HT-29 (cell line): Measurements from ENCODE around the gene TMEM174. TPM values are rescaled to one million over a fixed set of nuclear protein-coding genes. Genes with fewer than 3 reads are reported as not detected.

ENCODE experiments used
- DNase-seq: peaks from one replicate; pipeline ENCODE4 v3.0.0-alpha.2; 2015; ENCODE audit warnings: low spot score
- total RNA-seq: library from RNA; depleted of rRNA; stranded (reverse); fragments of >200 nt; shearing (Covaris generic); gene quantifications from 2 replicates; pipeline ENCODE4 v1.2.3, GENCODE V29; 2014

TMEM174 gene
- total RNA-seq, 1 experiment from 2014 or later, result not detected

GRCh38 chr5:73153513-73153912 lies 19.5 kb upstream of the TMEM174 start:
- no peak for DNase-seq

- DNase-seq, result no peak
These were observed 18.6 kb upstream of the TMEM174 start for GRCh38 chr5:73154208-73155006.

GRCh38 chr5:73155271-73156222 lies 17.4 kb upstream of the TMEM174 start:
- DNase-seq, result no peak

GRCh38 chr5:73157414-73158303 lies 15.3 kb upstream of the TMEM174 start:
- no peak for DNase-seq

- DNase-seq, result no peak
These were observed 14.7 kb upstream of the TMEM174 start for GRCh38 chr5:73158313-73158712.

GRCh38 chr5:73160239-73160671 lies 12.7 kb upstream of the TMEM174 start:
- DNase-seq, result no peak

GRCh38 chr5:73170522-73170921 lies 2.5 kb upstream of the TMEM174 start:
- DNase-seq, result peak; percentile 43

GRCh38 chr5:73171495-73171894 lies 1.5 kb upstream of the TMEM174 start:
- DNase-seq, result no peak

- DNase-seq, result no peak
These were observed 1.3 kb downstream of the TMEM174 start for GRCh38 chr5:73174100-73174815.

- no peak for DNase-seq
These were observed 3.3 kb downstream of the TMEM174 start for GRCh38 chr5:73176250-73176649.

- no peak for DNase-seq
These were observed 5.3 kb downstream of the TMEM174 start for GRCh38 chr5:73178265-73178664.

GRCh38 chr5:73179730-73180129 lies 6.7 kb downstream of the TMEM174 start:
- no peak for DNase-seq

GRCh38 chr5:73180566-73180965 lies 7.6 kb downstream of the TMEM174 start:
- DNase-seq, result no peak

- DNase-seq, result no peak
These were observed 9.3 kb downstream of the TMEM174 start for GRCh38 chr5:73182307-73182706.

GRCh38 chr5:73183000-73183399 lies 10.0 kb downstream of the TMEM174 start:
- DNase-seq, result no peak

GRCh38 chr5:73183481-73183891 lies 10.5 kb downstream of the TMEM174 start:
- DNase-seq, result peak; percentile 36

GRCh38 chr5:73186976-73187375 lies 14.0 kb downstream of the TMEM174 start:
- no peak for DNase-seq

GRCh38 chr5:73188764-73189531 lies 16.0 kb downstream of the TMEM174 start:
- DNase-seq, result no peak

- DNase-seq, result no peak
These were observed 16.9 kb downstream of the TMEM174 start for GRCh38 chr5:73189871-73190376.

GRCh38 chr5:73192370-73192769 lies 19.4 kb downstream of the TMEM174 start:
- DNase-seq, result no peak
